NCI-H526 treated with DMSO at 0.1 percent for 48 hours (cell line): ENCODE results near the gene MAPRE2.
A peak's percentile ranks its signal among the peaks of the same experiment; 100 is the strongest.
"Not testable (repeated sequence)": the region's sequence is repeated elsewhere in the genome, so short reads cannot be mapped to it uniquely, and the experiment has no call there.

Source experiments
- DNase-seq: peaks from one replicate; lab custom pipeline; 2025; lab: John Stamatoyannopoulos, UW

The MAPRE2 gene

GRCh38 chr18:35123811-35124210 lies 82.6 kb downstream of the MAPRE2 start:
- no peak for DNase-seq

- no peak for DNase-seq
These were observed 86.0 kb downstream of the MAPRE2 start for GRCh38 chr18:35127201-35127600.

GRCh38 chr18:35128675-35129074 lies 87.5 kb downstream of the MAPRE2 start:
- DNase-seq = no peak

GRCh38 chr18:35130236-35130635 lies 89.0 kb downstream of the MAPRE2 start:
- no peak for DNase-seq

- no peak for DNase-seq
These were observed 90.3 kb downstream of the MAPRE2 start for GRCh38 chr18:35131387-35132020.

GRCh38 chr18:35132021-35132902 lies 91.0 kb downstream of the MAPRE2 start:
- no peak for DNase-seq

GRCh38 chr18:35134190-35134730 lies 93.0 kb downstream of the MAPRE2 start:
- DNase-seq = no peak

GRCh38 chr18:35134791-35135531 lies 93.7 kb downstream of the MAPRE2 start:
- DNase-seq = no peak

GRCh38 chr18:35136248-35136647 lies 95.0 kb downstream of the MAPRE2 start:
- DNase-seq = no peak

GRCh38 chr18:35136885-35137284 lies 95.7 kb downstream of the MAPRE2 start:
- no peak for DNase-seq

- no peak for DNase-seq
These were observed 96.4 kb downstream of the MAPRE2 start for GRCh38 chr18:35137632-35138031.

- no peak for DNase-seq
These were observed 97.6 kb downstream of the MAPRE2 start for GRCh38 chr18:35138773-35139172.

GRCh38 chr18:35139517-35139916 lies 98.3 kb downstream of the MAPRE2 start:
- DNase-seq = no peak

GRCh38 chr18:35141077-35141476 lies 99.9 kb downstream of the MAPRE2 start:
- no peak for DNase-seq

- no peak for DNase-seq
These were observed 100.5 kb downstream of the MAPRE2 start for GRCh38 chr18:35141567-35142274.

- no peak for DNase-seq
These were observed 101.0 kb downstream of the MAPRE2 start for GRCh38 chr18:35142275-35142615.

GRCh38 chr18:35143622-35144596 lies 102.7 kb downstream of the MAPRE2 start:
- DNase-seq = peak; percentile 10

- no peak for DNase-seq
These were observed 103.5 kb downstream of the MAPRE2 start for GRCh38 chr18:35144698-35145097.

GRCh38 chr18:35150195-35150594 lies 109.0 kb downstream of the MAPRE2 start:
- DNase-seq = not testable (repeated sequence)

GRCh38 chr18:35153609-35154272 lies 112.5 kb downstream of the MAPRE2 start:
- DNase-seq = no peak
